HPDE6-E6E7 (cell line): ENCODE measurements around the gene SFMBT2.
"Not testable (repeated sequence)": the region's sequence is repeated elsewhere in the genome, so short reads cannot be mapped to it uniquely, and the experiment has no call there.

Source experiments
- DNase-seq: peaks from one replicate; pipeline ENCODE4 v3.0.0; 2011; ENCODE audit warnings: missing footprints; ENCODE audit errors: extremely low spot score

SFMBT2 gene

DNA sequence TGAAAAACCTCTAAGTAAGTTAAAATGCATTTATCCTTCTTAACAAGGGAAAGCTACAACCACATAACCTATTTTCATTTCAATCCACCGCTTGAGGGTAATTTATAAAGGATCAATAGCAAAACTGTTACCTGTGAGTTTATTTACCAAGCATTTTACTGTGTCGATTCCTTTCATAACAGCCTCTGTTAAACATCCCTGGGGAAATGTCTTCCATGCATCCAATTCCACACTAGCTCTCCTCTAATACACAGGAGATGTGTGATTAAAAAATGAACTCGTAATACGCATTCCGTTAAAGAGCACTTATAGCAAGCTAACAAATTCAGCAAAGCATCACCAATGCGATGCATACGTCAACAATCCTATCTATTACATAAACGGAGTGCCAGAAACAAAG lies 185.7 kb downstream of the SFMBT2 start:
- DNase-seq, result no peak

DNA sequence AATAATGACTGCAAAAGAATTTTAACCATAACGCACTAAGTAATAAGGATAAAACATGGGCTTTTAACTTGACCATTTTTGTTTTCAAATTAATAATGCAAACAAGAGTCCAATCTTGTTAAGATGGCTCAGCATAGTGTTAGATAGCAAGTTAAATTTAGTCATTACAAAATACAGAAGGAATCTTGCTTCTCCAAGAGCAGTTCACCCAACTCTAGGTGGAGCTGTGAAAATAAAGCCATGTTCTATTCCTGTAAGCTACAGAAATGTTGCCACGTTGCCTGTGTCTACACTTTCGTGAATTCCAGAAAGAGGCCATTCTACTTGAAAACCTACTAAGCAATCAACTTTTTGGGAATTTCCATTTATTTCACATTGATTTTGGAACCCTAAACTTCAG lies 191.9 kb downstream of the SFMBT2 start:
- no peak for DNase-seq

- DNase-seq, result not testable (repeated sequence)
Observed at GRCh38 chr10:7212696-7213095, 198.1 kb downstream of the SFMBT2 start.

DNA sequence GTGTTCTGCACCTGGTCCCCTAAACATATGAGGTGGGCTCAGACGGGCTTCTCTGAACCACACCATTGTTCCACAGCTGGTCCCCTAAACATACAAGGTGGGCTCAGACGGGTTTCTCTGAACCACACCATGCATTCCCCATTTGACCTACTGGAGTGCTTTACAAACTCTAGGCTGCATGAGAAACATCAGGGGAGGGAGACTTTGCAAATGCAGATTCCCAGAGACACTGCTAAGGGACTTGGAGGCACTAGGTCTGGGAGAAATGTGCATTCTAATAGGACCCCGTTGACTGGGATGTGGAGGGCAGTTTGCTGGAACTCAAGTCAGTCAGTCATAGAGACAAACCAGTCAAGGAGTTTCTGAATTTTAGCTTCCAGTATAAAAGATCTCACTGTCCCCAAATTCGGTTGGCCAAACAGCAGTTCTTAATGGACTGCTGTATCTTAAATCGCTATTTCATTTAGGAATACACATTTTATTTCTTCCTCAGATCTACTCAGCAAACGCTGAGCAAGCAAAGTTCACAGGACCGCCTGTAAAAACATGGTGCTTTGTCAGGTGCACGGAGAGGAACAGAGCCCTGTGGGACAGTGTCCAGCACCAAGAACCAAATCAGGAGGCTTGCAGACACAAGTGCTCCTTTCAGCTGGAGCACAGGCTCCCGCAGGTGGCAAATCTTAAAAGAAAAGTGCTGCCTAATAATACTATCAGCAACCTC lies 198.8 kb downstream of the SFMBT2 start:
- DNase-seq, result no peak

DNA sequence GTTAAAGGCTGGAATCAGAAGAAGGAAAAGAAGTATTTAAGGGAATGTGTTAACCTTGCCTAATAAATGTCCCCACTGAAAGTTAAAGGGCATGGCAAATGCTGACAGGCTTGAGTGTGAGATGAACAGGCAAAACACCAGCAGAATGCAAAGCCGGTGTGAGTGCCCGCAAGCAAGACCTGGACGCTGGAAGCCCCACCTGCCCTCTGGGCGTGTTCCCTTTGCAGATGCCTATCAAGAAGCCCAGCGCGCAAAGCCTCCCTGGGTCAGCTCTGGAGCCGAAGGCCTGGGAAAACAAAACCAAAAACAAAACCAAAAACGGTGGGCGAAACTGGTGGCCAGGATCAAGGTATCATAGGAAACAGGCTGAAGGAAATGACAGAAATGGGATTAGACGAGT lies 200.3 kb downstream of the SFMBT2 start:
- no peak for DNase-seq

DNA sequence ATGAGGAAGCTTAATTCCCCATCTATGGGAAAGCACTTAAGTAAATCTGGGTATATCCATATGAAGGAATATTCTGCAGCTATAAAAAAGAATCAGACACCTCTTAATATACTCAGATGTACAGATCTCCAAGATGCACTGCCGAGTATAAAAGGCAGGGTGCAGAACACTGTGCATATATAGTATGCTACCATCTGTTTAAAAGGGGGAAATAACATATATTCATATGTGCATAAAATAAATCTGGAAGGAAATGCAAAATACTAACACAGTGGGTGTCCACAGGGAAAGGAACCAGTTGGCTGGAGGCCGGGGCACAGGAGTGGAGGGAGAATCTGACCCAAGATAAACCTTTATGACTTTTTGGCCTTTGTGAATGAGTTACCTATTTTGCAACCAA lies 201.4 kb downstream of the SFMBT2 start:
- no peak for DNase-seq

- DNase-seq, result no peak
Observed at GRCh38 chr10:7206412-7207100, 204.3 kb downstream of the SFMBT2 start.

- DNase-seq, result no peak
Observed at GRCh38 chr10:7205656-7206055, 205.2 kb downstream of the SFMBT2 start.

GRCh38 chr10:7202793-7203355 lies 208.0 kb downstream of the SFMBT2 start:
- DNase-seq, result no peak

GRCh38 chr10:7199152-7199760 lies 211.6 kb downstream of the SFMBT2 start:
- no peak for DNase-seq

DNA sequence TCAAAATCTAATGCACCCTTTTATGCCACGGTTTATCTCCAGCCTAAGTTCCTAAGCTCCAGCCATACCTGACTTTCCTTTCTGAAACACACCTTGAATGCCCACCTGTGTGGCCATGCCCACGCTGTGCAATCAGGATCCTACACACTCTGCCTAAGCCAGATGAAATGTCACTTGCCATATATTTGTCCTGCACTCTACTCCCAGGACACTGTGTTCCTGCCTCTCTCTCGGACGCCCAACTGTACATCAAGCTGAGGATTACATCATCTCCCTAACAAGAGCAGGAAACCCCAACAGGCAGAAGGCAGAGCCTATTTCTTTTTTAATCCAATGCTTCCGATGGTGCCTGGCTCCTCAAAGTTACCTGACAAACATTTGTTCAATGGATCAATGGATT lies 214.6 kb downstream of the SFMBT2 start:
- DNase-seq, result no peak

GRCh38 chr10:7195118-7195517 lies 215.7 kb downstream of the SFMBT2 start:
- no peak for DNase-seq

- no peak for DNase-seq
Observed at GRCh38 chr10:7194571-7194970, 216.3 kb downstream of the SFMBT2 start.

- DNase-seq, result no peak
Observed at GRCh38 chr10:7193369-7193768, 217.5 kb downstream of the SFMBT2 start.

GRCh38 chr10:7192831-7193361 lies 217.9 kb downstream of the SFMBT2 start:
- DNase-seq, result no peak

DNA sequence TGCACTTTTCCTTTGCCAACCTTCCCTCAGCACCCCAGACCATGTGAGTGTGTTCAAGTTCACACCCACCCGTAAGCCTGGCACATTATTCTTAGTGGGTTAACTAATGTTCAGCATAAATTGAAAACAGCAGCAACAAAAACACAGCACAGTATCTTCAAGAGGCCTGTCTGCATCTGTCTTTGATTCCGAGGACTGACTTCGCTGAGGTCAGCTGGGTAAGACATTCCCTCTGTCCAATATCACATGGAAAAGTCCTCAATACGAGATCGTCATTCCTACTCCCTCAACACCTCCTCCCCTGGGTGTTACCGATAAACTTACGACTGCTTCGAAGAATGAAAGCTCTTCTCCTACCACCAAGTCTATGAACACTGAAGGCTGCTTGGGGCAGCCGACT lies 218.8 kb downstream of the SFMBT2 start:
- DNase-seq, result no peak

GRCh38 chr10:7190772-7191171 lies 220.1 kb downstream of the SFMBT2 start:
- not testable (repeated sequence) for DNase-seq

DNA sequence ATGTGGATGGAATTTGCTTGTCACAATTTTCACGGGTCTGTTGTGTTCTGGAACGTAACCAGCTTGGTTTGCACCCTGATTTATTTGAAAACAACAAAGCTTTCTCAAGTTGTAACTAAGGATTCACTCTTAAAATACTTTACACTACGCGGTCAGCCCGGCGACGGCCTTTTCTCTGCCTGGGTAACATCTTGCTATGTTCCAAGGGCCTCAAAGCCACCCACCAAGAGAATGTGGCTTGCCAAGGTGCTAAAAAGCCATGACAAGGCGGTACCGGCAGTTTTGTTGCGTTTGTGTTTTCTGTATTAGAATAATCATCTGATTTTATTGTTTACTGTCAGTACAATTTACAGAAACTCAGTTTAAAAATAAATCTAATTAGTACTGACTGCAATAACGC lies 220.9 kb downstream of the SFMBT2 start:
- DNase-seq, result no peak

DNA sequence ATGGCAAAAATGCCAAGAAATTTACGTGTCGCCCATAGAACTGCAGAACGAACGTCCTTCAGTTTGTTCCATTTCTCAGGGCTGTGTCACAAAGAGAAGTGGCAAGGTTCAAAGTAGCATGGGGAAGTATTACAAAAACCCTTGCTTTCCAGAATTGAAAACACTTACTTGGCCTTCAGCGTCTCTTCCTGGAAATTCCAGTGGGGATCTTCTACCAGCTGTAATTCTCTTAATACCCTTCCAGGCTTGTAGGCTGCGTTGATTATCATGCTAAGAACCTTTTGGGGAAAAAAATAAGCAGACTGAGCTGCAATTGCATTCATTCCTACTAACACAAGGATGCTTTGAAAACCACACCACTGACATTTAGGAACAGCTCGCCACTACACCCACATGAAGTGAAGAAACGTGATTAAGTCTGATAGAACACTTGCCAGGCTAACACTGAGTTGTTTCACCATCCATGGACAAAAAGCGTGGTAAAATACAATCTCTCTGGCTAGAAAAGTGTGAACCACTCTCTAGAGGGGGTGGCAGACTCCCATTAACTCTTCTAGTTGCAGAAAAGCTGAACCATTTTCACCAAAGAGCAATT lies 222.3 kb downstream of the SFMBT2 start:
- DNase-seq, result no peak

DNA sequence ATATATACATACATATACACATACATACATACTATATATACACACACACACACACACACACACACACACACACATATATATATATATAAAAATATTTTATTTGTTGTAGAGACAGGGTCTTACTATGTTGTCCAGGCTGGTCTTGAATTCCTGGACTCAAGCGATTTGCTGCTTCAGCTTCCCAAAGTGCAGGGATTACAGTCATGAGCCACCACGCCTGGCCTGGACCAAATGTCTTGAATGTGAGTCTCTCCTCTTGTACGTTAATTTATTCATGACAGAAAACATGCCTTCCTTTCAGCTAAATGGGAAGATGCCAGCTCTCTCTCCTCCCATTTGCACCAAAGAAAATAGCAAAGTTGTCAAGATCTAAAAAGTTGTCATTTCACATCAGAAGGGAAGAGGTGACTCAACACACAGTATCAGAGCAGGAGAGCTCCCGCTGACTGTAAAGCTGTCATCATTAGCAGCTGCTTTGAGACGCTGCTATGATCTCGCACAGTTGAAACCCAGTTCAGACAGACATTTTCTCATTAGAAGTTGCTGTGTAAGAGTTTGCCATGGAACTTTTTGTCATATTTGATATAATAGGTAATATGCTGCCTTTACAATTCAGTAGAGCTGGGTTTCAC lies 224.3 kb downstream of the SFMBT2 start:
- DNase-seq, result no peak

DNA sequence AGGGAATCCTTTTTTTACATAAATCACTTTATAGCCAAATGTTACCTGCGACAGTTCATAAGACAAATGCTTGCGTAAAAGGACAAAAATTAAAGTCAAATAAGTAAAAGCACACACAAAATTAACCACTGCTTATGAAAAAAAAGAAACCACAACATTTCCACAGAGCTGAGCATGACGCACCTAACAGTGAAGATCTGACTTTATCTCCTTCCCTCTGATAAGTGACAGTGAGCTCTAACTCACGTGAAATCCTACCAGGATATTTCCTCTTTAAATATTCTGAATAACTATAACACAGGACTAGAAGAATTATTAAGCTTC lies 225.5 kb downstream of the SFMBT2 start:
- no peak for DNase-seq
